Neural cell (in vitro differentiated cells): ENCODE data around the gene FOXJ1. TPM values are rescaled to one million over a fixed set of nuclear protein-coding genes. Genes with fewer than 3 reads are reported as not detected.

Experiments
- H2AFZ ChIP-seq: fragments of 200-600, 300-800 bp; sonication (generic), shearing (Covaris generic); 2 replicates; pipeline ENCODE4 v1.6.0; 2014; ENCODE audit warnings: low read depth, mild to moderate bottlenecking, antibody characterized with exemption, low read length, moderate library complexity
- H3F3A ChIP-seq: fragments of 200-600 bp; shearing (Covaris generic); 2 replicates; pipeline ENCODE4 v1.6.1; 2016; ENCODE audit warnings: mild to moderate bottlenecking, moderate library complexity, mixed read lengths, antibody characterized with exemption, low read length; ENCODE audit not compliant: insufficient read depth, poor library complexity, severe bottlenecking
- H3K27ac ChIP-seq: fragments of 200-600, 300-800 bp; sonication (generic), shearing (Covaris generic); 2 replicates; pipeline ENCODE4 v1.5.1; 2014; ENCODE audit warnings: mild to moderate bottlenecking, low read length, moderate library complexity
- H3K27me3 ChIP-seq: fragments of 300-800, 200-600 bp; sonication (generic), shearing (Covaris generic); 2 replicates; pipeline ENCODE4 v1.6.0; 2014; ENCODE audit warnings: mild to moderate bottlenecking, low read depth, low read length, moderate library complexity; ENCODE audit not compliant: insufficient read depth
- H3K36me3 ChIP-seq: fragments of 300-800, 200-600 bp; sonication (generic), shearing (Covaris generic); 2 replicates; pipeline ENCODE4 v1.5.1; 2014; ENCODE audit warnings: mild to moderate bottlenecking, antibody characterized with exemption, low read length, moderate library complexity; ENCODE audit not compliant: insufficient read depth
- H3K4me2 ChIP-seq: fragments of 300-800, 200-600 bp; sonication (generic), shearing (Covaris generic); 2 replicates; pipeline ENCODE4 v1.6.0; 2014; ENCODE audit warnings: mild to moderate bottlenecking, low read length
- H3K4me3 ChIP-seq: fragments of 300-800, 200-600 bp; sonication (generic), shearing (Covaris generic); 2 replicates; pipeline ENCODE4 v1.5.1; 2014; ENCODE audit warnings: mild to moderate bottlenecking, low read length, moderate library complexity
- H3K79me2 ChIP-seq: fragments of 200-600 bp; shearing (Covaris generic); replicated peaks from 2 replicates; pipeline ENCODE4 v1.6.0; 2014; ENCODE audit warnings: mild to moderate bottlenecking, low read length, moderate library complexity; ENCODE audit not compliant: insufficient read depth
- H3K9ac ChIP-seq: fragments of 300-800, 200-600 bp; sonication (generic), shearing (Covaris generic); 2 replicates; pipeline ENCODE4 v1.6.1; 2016; ENCODE audit warnings: mild to moderate bottlenecking, low read length, mixed read lengths
- H3K9me2 ChIP-seq: fragments of 200-600 bp; shearing (Covaris generic); 2 replicates; pipeline ENCODE4 v1.6.1; 2016; ENCODE audit warnings: mild to moderate bottlenecking, low read length, mixed read lengths; ENCODE audit not compliant: insufficient read depth
- H3K9me3 ChIP-seq: fragments of 200-600, 300-800 bp; sonication (generic), shearing (Covaris generic); 2 replicates; pipeline ENCODE4 v1.6.1; 2016; ENCODE audit warnings: mild to moderate bottlenecking, mixed run types, low read length, moderate library complexity, mixed read lengths
- H4K20me1 ChIP-seq: fragments of 200-600 bp; shearing (Covaris generic); 2 replicates; pipeline ENCODE4 v1.6.1; 2016; ENCODE audit warnings: mild to moderate bottlenecking, mixed run types; ENCODE audit not compliant: insufficient read depth
- EZH2 ChIP-seq: fragments of 200-600, 300-800 bp; shearing (Covaris generic), sonication (generic); IDR thresholded peaks from 2 replicates; pipeline ENCODE4 v1.6.1; 2014; ENCODE audit warnings: antibody characterized with exemption, low read length, borderline replicate concordance, mild to moderate bottlenecking; ENCODE audit not compliant: insufficient read depth, poor library complexity, severe bottlenecking
- MXI1 ChIP-seq: fragments of 450-650 bp; conservative IDR thresholded peaks from 2 replicates; pipeline ENCODE4 v1.6.1; 2014; ENCODE audit warnings: antibody characterized with exemption, mild to moderate bottlenecking; ENCODE audit not compliant: poor library complexity, severe bottlenecking
- POLR2AphosphoS5 ChIP-seq: IDR thresholded peaks from 2 replicates; pipeline ENCODE4 v1.6.1; 2012
- REST ChIP-seq: IDR thresholded peaks from 2 replicates; pipeline ENCODE4 v1.6.1; 2012; ENCODE audit warnings: borderline replicate concordance
- SMC3 ChIP-seq: fragments of 450-650 bp; conservative IDR thresholded peaks from 2 replicates; pipeline ENCODE4 v1.6.1; 2014; ENCODE audit warnings: antibody characterized with exemption, mild to moderate bottlenecking, moderate library complexity; ENCODE audit not compliant: poor library complexity
- TAF1 ChIP-seq: IDR thresholded peaks from 2 replicates; pipeline ENCODE4 v1.6.1; 2012; ENCODE audit warnings: low read depth
- polyA plus RNA-seq: library from polyadenylated mRNA; depleted of rRNA; stranded (reverse); fragments of >200 nt; gene quantifications from 2 replicates; pipeline ENCODE4 v1.2.3, GENCODE V29; 2014
- TF ChIP-seq, protein P1 (sequence below): fragments of 450-650 bp; IDR thresholded peaks from 2 replicates; pipeline ENCODE4 v1.5.1; 2014; ENCODE audit warnings: antibody characterized with exemption, mild to moderate bottlenecking, moderate library complexity; ENCODE audit not compliant: poor library complexity, severe bottlenecking

The FOXJ1 gene
- polyA plus RNA-seq, 1 donor from 2014 or later, result 0.56 TPM

GRCh38 chr17:76157759-76158158 lies 16.7 kb upstream of the FOXJ1 start:
- H3K27me3 ChIP-seq, result no peaks in the 10 kb centered on the region
- TF ChIP-seq EZH2 (no peak), REST (no peak), MXI1 (no peak), SMC3 (no peak), POLR2AphosphoS5 (no peak), TAF1 (no peak)
- TF ChIP-seq, protein P1, sequence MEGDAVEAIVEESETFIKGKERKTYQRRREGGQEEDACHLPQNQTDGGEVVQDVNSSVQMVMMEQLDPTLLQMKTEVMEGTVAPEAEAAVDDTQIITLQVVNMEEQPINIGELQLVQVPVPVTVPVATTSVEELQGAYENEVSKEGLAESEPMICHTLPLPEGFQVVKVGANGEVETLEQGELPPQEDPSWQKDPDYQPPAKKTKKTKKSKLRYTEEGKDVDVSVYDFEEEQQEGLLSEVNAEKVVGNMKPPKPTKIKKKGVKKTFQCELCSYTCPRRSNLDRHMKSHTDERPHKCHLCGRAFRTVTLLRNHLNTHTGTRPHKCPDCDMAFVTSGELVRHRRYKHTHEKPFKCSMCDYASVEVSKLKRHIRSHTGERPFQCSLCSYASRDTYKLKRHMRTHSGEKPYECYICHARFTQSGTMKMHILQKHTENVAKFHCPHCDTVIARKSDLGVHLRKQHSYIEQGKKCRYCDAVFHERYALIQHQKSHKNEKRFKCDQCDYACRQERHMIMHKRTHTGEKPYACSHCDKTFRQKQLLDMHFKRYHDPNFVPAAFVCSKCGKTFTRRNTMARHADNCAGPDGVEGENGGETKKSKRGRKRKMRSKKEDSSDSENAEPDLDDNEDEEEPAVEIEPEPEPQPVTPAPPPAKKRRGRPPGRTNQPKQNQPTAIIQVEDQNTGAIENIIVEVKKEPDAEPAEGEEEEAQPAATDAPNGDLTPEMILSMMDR, result no peak
- peaks cover 13% of the 10 kb centered on the region for H3K36me3 ChIP-seq
- no peak overlapping the region for H3K4me3 ChIP-seq
- no peaks in the 10 kb centered on the region for H3K79me2 ChIP-seq
- no peak overlapping the region for H2AFZ ChIP-seq
- H3K9me3 ChIP-seq, result no peaks in the 10 kb centered on the region
- no peak overlapping the region for H3K9ac ChIP-seq
- H3K4me2 ChIP-seq, result no peak overlapping the region
- no peaks in the 10 kb centered on the region for H3K9me2 ChIP-seq
- no peaks in the 10 kb centered on the region for H4K20me1 ChIP-seq
- no peak overlapping the region for H3K27ac ChIP-seq
- no peaks in the 10 kb centered on the region for H3F3A ChIP-seq

- no peak overlapping the region for H2AFZ ChIP-seq
- H3K79me2 ChIP-seq, result no peaks in the 10 kb centered on the region
- H3K4me2 ChIP-seq, result no peak overlapping the region
- no peaks in the 10 kb centered on the region for H3K9me3 ChIP-seq
- H3K27ac ChIP-seq, result no peak overlapping the region
- no peaks in the 10 kb centered on the region for H3F3A ChIP-seq
- peaks cover 5% of the 10 kb centered on the region for H3K36me3 ChIP-seq
- H3K9ac ChIP-seq, result no peak overlapping the region
- H3K27me3 ChIP-seq, result no peaks in the 10 kb centered on the region
- H3K9me2 ChIP-seq, result no peaks in the 10 kb centered on the region
- H4K20me1 ChIP-seq, result no peaks in the 10 kb centered on the region
- H3K4me3 ChIP-seq, result no peak overlapping the region
- TF ChIP-seq SMC3 (no peak), EZH2 (no peak), REST (no peak)
Measured at GRCh38 chr17:76156662-76156991, 15.6 kb upstream of the FOXJ1 start.
